IPS DF 4.7 (cell line): ENCODE data around the gene DLG5.

Source experiments
- DNase-seq: peaks from one replicate; pipeline ENCODE4 v3.0.0-alpha.2; 2013; ENCODE audit warnings: low spot score; ENCODE audit errors: extremely low read depth

Gene DLG5

DNA sequence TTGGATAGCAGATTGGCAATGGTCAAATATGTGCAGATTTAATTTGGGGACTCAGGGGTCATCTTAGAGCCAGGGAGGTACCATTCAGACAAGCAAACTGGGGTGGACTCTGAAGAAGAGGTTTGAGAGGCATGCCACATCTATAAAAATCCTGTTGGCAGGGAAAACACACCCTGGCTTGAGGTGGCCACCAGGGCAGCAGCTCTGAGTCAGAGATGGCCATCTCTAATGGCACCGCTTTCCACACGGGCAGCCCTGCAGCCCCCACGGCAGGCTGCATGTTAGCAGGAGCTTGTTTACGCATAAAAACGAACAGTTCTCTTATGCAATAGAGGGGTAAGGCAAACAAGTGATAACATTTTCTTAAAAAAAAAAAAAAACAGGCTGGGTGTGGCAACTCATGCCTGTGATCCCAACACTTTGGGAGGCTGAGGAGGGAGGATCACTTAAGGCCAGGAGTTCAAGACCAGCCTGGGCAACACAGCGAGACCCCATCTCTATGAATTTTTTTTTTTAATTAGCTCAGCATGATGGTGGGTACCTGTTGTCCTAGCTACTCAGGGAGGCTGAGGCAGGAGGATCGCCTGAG lies 14.9 kb downstream of the DLG5 start:
- no peak for DNase-seq

DNA sequence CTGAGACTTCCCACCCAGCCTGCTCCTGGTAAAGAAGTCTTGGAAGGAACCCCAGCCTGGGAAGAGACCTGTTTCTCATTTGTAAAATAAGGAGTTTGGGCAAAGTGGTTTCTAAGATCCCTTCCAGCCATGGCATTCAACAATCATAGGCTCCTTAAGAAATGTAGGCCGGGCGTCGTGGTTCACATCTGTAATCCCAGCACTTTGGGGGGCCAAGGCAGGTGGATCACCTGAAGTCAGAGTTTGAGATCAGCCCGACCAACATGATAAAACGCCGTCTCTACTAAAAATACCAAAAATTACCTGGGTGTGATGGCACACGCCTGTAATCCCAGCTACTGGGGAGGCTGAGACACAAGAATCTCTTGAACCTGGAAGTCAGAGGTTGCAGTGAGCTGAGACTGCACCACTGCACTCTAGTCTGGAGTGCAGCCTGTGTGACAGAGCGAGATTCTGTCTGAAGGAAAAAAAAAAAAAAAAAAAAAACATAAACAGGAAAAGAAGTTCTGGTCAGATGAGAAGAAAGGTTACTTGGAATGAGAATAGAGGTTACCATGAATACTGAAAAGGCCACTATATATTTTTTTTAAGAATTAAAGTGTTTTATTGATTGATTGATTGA lies 15.9 kb downstream of the DLG5 start:
- DNase-seq = no peak

DNA sequence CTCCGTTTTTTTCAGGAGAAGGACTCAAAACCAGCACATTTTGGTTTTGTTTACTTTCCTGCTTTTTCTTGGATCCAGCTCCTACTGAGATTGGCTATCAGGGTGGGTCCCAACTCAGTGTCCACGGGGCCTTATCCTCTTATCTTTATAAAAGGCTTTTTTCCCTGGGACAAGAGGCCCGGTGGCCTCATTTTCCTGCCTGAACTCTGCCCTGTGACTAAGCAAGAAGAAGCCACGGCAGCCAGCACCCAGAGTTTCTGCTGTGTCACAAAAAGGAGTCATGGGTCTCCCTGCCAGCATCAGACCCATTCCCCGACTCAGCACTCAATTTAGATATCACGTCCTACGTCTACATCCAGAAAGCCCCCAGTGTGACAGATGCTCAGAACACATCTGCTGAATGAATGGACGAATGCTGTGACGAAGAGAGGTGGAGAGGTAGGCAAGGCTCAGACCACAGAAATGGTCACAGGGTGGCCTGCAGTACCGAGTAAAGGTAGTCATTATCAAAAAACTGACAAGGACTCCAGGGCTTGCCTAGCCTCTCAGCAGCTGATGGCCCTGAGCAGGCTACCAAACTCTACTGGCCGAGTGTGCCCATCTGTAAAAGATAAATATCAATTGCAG lies 16.7 kb downstream of the DLG5 start:
- DNase-seq = no peak

DNA sequence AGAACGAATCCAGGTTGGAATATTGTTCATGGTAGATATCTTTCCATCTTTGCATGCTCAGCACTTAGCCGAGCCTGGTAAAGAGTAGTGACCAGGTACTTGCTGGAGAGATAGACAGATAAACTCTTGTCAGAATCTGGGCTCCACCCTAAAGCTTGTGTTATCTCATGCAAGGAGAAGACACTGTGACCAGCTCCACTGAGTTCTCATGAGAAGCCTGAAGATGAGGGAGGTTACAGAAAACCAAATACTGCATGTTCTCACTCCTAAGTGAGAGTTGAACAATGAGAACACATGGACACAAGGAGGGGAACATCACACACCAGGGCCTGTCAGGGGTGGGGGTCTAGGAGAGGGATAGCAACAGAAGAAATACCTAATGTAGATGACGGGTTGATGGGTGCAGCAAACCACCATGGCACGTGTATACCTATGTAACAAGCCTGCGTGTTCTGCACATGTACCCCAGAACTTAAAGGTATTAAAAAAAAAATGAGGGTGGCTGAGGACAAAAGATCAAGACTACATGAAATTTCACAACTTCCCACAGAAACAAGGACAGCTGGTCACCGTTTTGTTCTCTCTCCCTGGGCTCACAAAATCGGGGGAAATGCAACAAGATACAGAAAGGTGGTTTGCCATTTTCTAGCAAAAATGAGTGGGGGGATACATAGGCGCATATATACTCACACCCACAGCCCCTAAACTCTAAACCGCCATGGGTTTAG lies 17.4 kb downstream of the DLG5 start:
- DNase-seq = no peak

DNA sequence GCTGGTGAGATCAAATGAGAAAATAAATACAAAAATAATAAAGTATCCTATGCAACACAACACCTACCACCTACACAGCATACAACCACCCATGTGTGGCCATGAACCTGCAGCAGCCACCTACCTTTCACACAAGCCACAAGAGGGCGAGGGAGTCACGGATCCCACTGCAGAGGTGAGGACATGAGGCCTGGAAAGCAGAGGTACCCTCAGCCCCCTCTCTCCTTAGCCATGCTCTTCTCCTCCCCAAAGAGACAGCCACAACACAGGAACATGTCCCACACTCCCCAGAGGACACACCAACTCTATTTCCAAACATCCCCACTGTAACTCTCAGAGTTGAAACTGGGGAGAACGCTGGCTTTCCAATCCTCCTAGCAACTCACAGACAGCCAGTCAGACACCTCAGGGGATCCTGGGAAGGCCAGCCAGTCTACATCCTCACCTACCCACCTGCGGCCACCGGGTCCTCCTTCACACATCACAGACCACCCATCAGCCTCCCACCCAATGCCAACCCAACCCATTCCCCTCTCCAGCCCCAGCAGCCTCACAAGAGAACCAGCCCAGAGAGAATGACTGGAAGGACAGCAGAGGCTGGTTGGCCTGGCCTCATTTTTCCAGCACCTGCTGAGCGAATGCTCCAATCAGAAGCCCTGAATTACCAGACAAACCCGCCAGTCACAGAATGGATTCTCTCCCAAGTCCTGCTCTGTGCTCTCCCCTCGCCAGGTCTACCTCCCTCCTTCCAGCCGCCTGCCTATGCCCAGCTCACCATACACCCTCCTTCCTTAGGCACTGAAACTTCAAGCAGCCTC lies 18.4 kb downstream of the DLG5 start:
- no peak for DNase-seq

DNA sequence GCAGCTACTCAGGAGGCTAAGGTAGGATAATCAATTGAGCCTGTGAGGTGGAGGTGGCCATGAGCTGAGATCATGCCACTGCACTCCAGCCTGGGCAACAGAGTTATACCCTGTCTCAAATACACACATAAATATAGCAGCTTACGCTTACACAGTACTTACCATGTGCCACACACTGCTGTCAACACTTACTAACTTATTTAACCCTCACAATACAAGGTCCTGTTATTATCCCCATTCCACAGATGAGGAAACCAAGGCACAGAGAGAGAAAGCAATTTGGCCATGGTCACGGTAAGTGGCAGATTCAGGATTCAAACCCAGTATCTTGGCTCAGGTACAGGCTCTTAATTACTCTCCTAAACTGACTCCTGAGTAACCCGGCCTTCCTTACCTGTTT lies 19.1 kb downstream of the DLG5 start:
- no peak for DNase-seq

DNA sequence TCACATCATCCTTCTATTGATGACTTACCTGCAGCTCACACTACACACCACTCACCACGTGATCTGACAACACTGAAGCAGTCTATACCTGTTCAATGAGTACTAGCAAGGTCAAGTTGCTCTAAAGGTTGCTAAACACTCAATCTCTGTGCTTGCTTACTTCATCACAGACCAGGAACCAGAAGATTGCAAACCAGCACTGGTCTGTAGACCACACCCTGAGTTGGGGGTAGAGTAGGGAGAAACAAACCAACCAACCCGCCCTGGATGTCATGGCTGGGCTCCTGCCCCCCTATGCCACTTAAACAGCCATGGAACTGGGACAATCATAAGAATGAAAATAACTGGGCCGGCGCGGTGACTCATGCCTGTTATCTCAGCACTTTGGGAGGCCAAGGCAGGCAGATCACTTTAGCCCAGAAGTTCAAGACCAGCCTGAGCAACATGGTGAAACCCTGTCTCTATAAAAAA lies 19.6 kb downstream of the DLG5 start:
- no peak for DNase-seq

DNA sequence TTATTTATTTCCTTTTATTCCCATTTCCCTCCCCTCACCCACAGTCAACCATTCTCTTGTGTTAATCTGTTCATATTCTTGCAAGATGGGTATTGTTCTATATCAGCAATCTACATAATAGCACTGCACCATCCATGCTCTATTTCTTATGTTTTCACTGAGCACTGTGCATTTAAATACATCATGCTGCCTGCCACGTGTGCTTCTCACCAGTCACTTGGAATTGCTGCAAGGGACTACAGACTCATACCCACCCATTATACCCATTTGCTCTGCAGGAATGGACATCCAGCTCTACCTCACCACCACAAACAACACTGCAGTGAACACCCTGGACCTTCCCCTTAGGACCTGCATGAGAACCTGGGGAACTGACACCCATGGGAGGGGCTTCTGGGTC lies 20.8 kb downstream of the DLG5 start:
- no peak for DNase-seq

DNA sequence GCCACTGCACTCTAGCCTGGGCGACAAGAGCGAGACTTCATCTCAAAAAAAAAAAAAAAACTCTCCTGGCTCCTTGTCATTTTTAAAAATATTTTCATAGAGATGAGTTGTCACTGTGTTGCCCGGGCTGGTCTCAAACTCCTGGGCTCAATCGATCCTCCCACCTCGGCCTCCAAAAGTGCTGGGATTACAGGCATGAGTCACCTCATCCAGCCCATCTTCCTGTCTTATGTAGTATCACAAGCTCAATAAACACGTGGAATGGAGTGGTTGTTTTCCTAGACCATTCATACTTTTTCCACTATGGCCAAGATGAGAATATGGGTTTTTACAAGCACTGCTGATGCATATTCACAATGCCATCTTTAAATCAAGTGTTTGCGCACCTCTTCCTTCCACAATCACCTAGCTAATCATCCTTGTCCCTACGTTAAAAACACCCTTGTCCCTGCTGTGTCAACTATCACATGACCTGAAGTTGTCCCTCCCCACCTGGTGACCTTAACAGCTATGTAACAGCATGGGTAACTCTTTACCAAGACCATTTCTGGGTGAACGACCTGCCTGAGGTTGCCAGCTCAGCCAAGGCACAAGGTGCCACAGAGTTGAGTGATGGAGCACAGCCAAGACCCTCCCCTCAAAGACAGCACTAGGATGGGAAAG lies 21.3 kb downstream of the DLG5 start:
- DNase-seq = no peak

DNA sequence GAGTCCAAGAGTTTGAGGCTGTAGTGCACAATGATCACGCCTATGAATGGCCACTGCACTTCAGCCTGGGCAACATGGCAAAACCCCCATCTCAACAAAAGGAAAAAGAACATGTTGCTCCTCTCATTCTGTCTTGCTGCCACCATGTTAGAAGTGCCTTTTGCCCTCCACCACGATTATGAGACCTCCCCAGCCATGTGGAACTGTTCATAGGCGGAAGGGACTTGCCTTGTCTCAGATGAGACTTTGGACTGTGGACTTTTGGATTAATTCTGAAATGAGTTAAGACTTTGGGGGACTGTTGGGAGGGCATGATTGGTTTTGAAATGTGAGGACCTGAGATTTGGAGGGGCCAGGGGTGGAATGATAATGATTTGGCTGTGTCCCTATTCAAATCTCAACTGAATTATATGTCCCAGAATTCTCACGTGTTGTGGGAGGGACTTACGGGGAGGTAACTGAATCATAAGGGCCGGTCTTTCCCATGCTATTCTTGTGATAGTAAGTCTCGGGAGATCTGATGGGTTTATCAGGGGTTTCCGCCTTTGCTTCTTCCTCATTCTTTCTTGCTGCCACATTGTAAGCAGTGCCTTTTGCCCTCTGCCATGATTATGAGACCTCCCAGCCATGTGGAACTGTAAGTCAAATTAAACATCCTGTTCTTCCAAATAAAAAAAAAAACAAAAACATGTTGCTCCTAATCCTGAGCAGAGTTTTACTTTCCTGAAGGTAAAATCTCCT lies 22.3 kb downstream of the DLG5 start:
- no peak for DNase-seq

DNA sequence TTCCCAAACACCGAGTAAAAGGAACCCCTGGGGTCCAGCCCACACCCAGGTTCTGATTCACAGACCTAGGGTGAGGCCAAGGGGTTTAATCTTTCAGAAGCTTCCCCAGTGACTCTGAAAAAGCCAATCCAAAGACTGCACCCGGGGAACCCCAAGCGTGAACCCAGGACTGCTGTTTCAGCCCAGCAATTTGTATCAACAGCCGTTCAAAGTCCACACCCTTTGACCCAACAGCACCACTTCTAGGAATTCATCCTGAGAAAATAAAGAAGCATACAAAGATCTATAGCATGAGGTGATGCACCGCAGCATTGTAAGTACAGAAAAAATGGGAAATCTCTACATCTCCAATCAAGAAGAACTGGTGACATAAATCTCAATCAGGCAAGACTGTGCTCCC lies 24.4 kb downstream of the DLG5 start:
- no peak for DNase-seq

DNA sequence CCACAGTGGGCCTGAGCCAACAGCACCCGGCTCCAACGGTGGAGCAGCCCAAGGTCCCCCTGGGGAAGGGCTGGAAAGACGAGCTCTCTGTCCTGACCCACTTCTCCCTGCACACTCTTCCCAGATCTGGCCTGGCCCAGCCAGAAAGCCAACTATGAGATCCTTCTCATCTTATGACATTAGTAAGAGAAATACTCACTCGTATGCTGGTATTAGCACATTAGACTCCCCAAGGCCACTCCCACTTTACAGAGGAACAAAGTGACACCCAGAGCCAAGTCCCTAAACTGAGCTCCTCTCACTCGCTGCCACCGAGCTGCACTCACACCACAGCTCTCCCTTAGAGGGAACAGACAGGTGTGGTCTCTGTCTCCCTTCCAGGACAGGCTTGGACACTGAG lies 24.8 kb downstream of the DLG5 start:
- no peak for DNase-seq

DNA sequence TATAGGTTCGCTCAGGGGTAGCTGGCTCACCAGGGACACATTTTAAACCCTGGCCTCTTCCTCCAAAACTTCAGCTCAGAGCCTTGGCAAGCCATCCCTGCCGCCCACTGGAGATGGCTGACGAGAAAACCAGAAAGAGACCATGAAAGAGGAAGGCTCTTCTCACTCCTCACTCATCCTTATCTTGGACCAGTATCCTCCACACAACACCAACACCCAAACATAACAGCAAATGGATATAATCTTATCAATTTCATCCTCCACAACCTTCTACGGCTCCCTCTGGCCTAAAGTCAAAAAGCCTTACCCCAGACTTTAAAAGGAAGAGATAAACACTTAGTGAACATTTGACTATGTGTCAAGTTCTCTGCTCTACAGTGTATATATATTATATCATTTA lies 26.9 kb downstream of the DLG5 start:
- DNase-seq = no peak

DNA sequence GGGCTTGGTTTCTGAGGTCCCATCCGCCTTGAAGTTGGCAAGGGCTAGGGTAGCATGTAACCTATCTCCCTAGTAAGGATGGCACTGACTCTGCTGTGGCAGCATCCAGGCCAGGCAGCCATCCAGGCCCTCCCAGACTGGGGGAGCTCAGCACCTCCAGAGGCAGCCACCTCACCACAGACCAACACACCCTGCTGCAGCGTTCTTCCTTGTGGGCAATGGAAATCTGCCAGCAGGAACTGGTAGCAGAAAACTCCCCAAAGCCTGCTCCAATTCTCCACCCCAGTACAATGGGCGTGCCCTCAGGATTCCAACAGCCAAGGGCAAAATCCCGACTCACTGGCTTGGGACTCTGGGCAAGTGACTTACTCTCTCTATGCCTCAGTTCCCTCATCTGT lies 27.5 kb downstream of the DLG5 start:
- no peak for DNase-seq

DNA sequence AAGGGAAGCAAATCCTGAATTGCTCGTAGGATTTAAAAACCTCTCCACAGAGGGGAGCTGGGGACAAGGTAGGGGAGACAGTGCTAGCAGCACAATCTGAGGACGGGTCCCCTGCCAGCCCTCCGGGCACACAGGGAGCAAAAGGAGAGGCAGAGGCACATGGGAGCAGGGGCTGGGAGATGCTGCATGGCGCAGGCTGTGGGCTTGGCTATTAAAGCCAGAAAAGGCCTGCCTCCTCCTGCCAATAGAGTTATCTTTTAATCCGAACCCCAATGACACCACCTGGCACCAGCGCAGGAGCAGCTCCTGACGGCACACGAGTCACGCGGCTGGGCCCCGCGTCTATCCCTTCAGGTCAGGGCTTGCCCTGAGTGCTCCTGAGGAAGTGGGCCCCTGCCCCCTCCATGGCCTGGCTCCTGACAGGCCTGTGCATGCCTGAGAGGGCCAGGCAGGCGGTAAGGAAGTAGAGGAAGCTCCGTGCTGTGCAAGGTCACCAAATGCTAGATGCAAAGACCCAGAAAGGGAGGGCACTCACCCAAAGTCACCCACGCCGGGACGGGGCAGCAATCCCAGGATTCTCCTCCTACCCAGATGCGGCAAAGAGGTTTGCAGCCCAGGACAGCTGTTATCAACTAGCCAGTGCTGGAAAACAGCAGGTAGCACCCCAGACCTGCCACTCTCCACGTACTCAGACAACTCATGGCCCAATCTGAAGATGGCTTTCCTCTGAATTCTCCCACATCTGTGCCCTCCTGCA lies 28.1 kb downstream of the DLG5 start:
- DNase-seq = no peak

DNA sequence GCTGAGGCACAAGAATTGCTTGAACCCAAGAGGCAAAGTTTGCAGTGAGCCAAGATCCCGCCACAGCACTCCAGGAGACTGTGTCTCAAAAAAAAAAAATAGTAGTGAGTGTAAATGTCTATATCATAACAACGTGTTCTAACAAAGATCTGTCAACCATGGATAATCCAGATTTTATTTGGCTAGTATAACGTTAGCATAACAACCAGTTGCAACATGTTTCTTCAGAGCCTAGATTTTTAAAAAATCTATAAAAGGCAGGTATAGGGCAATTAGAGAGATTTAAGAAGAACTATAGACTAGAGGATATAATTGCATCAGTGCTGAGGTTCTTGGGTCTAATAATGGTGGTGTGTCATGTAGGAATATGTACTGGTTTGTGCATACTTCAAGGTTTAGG lies 30.5 kb downstream of the DLG5 start:
- no peak for DNase-seq

DNA sequence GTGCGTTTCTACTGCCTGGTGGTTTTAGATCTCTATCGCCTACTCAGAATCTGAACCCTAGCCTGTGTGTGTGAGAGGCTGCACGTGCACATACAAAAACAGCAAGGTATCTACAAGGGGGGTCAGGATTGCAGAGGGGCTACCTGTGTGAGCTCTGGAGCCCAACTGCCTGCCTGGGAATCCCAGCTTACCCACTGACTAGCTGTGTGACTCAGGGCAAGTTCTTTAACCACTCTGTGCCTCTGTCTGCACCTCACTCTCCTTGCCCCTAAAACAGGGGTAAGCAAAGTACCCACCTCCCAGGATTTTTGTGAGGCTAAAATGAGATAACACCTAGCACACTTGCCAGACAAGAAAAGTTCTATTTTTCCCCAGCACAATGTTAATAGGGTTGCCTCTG lies 32.5 kb downstream of the DLG5 start:
- no peak for DNase-seq

DNA sequence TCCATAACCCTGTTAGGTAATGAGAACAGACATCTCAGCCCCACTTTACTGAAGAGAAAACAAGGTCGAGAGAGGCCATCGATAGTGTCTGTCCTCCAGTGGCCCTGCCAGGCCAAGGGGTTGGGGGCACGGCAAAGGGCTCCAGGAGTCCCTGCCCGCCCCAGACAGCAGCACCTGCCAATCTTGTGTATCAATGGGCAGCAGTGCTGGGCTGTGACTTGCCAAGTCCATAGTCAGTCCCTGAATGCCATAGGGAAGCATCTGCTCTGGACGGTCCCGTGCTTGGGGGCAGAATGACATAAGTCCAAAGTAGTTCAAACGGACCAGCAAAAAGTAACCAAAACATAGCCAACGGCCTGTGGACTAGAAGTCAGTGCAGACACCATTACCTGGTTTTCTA lies 33.2 kb downstream of the DLG5 start:
- no peak for DNase-seq

DNA sequence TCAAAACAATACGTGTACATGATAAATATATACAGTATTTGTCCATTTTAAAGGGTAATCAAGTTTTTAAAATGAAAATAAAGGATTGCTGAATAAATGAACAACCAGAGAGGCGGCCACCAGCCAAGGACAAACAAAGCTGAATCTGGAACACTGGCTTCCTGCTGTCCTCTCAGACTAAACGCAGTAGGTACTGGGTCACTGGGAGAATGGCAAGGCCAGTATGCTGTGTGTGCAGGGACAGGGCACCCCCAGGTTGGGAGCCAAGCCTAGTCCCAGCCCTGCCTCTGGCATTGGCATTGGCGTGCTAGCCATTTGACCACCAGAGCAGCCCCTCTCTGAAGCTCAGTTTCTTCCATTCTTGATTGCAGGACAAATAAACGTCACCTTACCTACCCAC lies 33.8 kb downstream of the DLG5 start:
- no peak for DNase-seq
